H1 (cell line): Measurements from ENCODE around the gene FCHSD1. TPM values are rescaled to one million over a fixed set of nuclear protein-coding genes. Genes with fewer than 3 reads are reported as not detected.

Source experiments
- CTCF ChIA-PET: fragments of 300-600 bp; sonication (Branson Sonifier 250); formaldehyde crosslinking; loops from one replicate; lab custom pipeline; 2021; ENCODE audit not compliant: partially characterized antibody; lab: Charles Lee
- POLR2A ChIA-PET: fragments of 300-600 bp; sonication (Branson Sonifier 250); formaldehyde crosslinking; loops from one replicate; lab custom pipeline; 2021; ENCODE audit warnings: inconsistent platforms; ENCODE audit not compliant: partially characterized antibody; lab: Charles Lee
- DNase-seq, 2 experiments: peaks; one replicate each; pipeline versions ENCODE4 v3.0.0 to v3.0.0-alpha.2; 2010 to 2022; ENCODE audit warnings: low spot score in 2 of 2, low read depth in 1 of 2, mixed read lengths in 1 of 2
- FAIRE-seq: peaks from 2 replicates; lab custom pipeline; 2011; peaks lifted over from hg19 to GRCh38; lab: Jason Lieb, UNC
- H2AFZ ChIP-seq: 2 replicates; pipeline ENCODE4 v1.8.1; 2012; ENCODE audit warnings: low read length, inconsistent platforms
- H2AK5ac ChIP-seq: 2 replicates; pipeline ENCODE4 v1.6.1; 2013; ENCODE audit warnings: low read depth, low read length
- H2BK120ac ChIP-seq: replicated peaks from 2 replicates; pipeline ENCODE3; 2013; ENCODE audit warnings: low read depth, low read length, inconsistent platforms
- H2BK12ac ChIP-seq: 2 replicates; pipeline ENCODE4 v1.6.1; 2013; ENCODE audit warnings: low read depth, low read length
- H2BK15ac ChIP-seq: 2 replicates; pipeline ENCODE4 v1.6.1; 2013; ENCODE audit warnings: low read length
- H2BK20ac ChIP-seq: 2 replicates; pipeline ENCODE4 v1.6.1; 2013; ENCODE audit warnings: low read length
- H2BK5ac ChIP-seq: 2 replicates; pipeline ENCODE4 v1.6.1; 2013; ENCODE audit warnings: low read depth, low read length
- H3K14ac ChIP-seq: 2 replicates; pipeline ENCODE4 v1.6.1; 2013; ENCODE audit warnings: inconsistent platforms; ENCODE audit not compliant: insufficient read length
- H3K18ac ChIP-seq: 2 replicates; pipeline ENCODE4 v1.6.1; 2013; ENCODE audit warnings: low read length; ENCODE audit errors: extremely low read depth
- H3K23ac ChIP-seq: 2 replicates; pipeline ENCODE4 v1.6.1; 2013; ENCODE audit warnings: inconsistent platforms; ENCODE audit not compliant: insufficient read length
- H3K23me2 ChIP-seq: 2 replicates; pipeline ENCODE4 v1.6.1; 2013; ENCODE audit warnings: low read depth, low read length
- H3K27ac ChIP-seq: 2 replicates; pipeline ENCODE4 v1.6.1; 2011; ENCODE audit warnings: low read depth, low read length, inconsistent platforms
- H3K27me3 ChIP-seq, 4 experiments: replicated peaks in 1 of 4; 1 replicate in 1 of 4; 2 replicates in 3 of 4; pipeline versions ENCODE4 v1.6.1 to v1.8.1; 2011 to 2013; ENCODE audit warnings: low read length in 3 of 4, mild to moderate bottlenecking in 3 of 4, inconsistent platforms in 2 of 4, mixed read lengths in 2 of 4, moderate library complexity in 1 of 4; ENCODE audit not compliant: control insufficient read depth in 3 of 4, insufficient read depth in 3 of 4; ENCODE audit errors: extremely low read depth in 1 of 4
- H3K36me3 ChIP-seq, 4 experiments: 2 replicates each; pipeline versions ENCODE4 v1.6.1 to v1.8.1; 2011 to 2013; ENCODE audit warnings: mild to moderate bottlenecking in 4 of 4, low read length in 3 of 4, moderate library complexity in 2 of 4, control low read depth in 1 of 4, inconsistent platforms in 1 of 4; ENCODE audit not compliant: insufficient read depth in 4 of 4, control insufficient read depth in 2 of 4
- H3K4ac ChIP-seq: replicated peaks from 2 replicates; pipeline ENCODE3; 2013; ENCODE audit warnings: low read length, low read depth, mixed read lengths, inconsistent platforms; ENCODE audit not compliant: insufficient read length
- H3K4me1 ChIP-seq, 4 experiments: replicated peaks in 1 of 4; 1 replicate in 1 of 4; 2 replicates in 3 of 4; pipeline versions ENCODE4 v1.6.1 to v1.8.1; 2011 to 2013; ENCODE audit warnings: low read length in 3 of 4, inconsistent platforms in 2 of 4, mixed read lengths in 1 of 4; ENCODE audit not compliant: insufficient read depth in 4 of 4, control insufficient read depth in 3 of 4
- H3K4me2 ChIP-seq, 2 experiments: 2 replicates each; pipeline versions ENCODE4 v1.6.1 to v1.8.1; 2011 to 2013; ENCODE audit warnings: low read depth in 2 of 2, low read length in 2 of 2, control low read depth in 1 of 2, inconsistent platforms in 1 of 2, mild to moderate bottlenecking in 1 of 2; ENCODE audit not compliant: insufficient read depth in 1 of 2
- H3K4me3 ChIP-seq, 4 experiments: fragments of 200-600, 300-600 bp in 1 of 4; sonication (generic), shearing (Covaris generic), sonication (Bioruptor Twin) in 1 of 4; 2 replicates each; pipeline versions ENCODE4 v1.5.1 to v1.8.1; 2011 to 2016; ENCODE audit warnings: low read length in 4 of 4, low read depth in 3 of 4, control low read depth in 2 of 4, inconsistent platforms in 2 of 4, mild to moderate bottlenecking in 2 of 4, mixed read lengths in 1 of 4, moderate library complexity in 1 of 4; ENCODE audit not compliant: insufficient read depth in 2 of 4; ENCODE audit errors: extremely low read depth in 1 of 4
- H3K56ac ChIP-seq: replicated peaks from 2 replicates; pipeline ENCODE3; 2013; ENCODE audit warnings: low read depth, mild to moderate bottlenecking, mixed read lengths, low read length, inconsistent platforms; ENCODE audit not compliant: insufficient read length
- H3K79me1 ChIP-seq: 2 replicates; pipeline ENCODE4 v1.6.1; 2013; ENCODE audit warnings: low read depth, low read length, control low read depth
- H3K79me2 ChIP-seq, 2 experiments: 2 replicates each; pipeline versions ENCODE4 v1.6.1 to v1.8.1; 2012 to 2013; ENCODE audit warnings: low read length in 2 of 2, mild to moderate bottlenecking in 2 of 2, inconsistent platforms in 1 of 2; ENCODE audit not compliant: insufficient read depth in 2 of 2, control insufficient read depth in 1 of 2
- H3K9ac ChIP-seq, 4 experiments: replicated peaks in 1 of 4; 1 replicate in 1 of 4; 2 replicates in 3 of 4; pipeline versions ENCODE4 v1.6.1 to v1.8.1; 2011 to 2013; ENCODE audit warnings: low read depth in 3 of 4, low read length in 3 of 4, control low read depth in 2 of 4, mild to moderate bottlenecking in 2 of 4, moderate library complexity in 2 of 4, inconsistent platforms in 1 of 4; ENCODE audit errors: extremely low read depth in 1 of 4
- H3K9me3 ChIP-seq, 2 experiments: 2 replicates each; pipeline versions ENCODE4 v1.6.1 to v1.8.1; 2012 to 2013; ENCODE audit warnings: mild to moderate bottlenecking in 2 of 2, moderate library complexity in 2 of 2, control low read depth in 1 of 2, inconsistent platforms in 1 of 2, low read depth in 1 of 2, low read length in 1 of 2, mixed read lengths in 1 of 2; ENCODE audit not compliant: insufficient read depth in 2 of 2
- H4K20me1 ChIP-seq, 2 experiments: replicated peaks in 1 of 2; 2 replicates each; pipeline versions ENCODE3 to v1.8.1; 2011 to 2013; ENCODE audit warnings: inconsistent platforms in 2 of 2, low read length in 2 of 2, mild to moderate bottlenecking in 1 of 2; ENCODE audit not compliant: insufficient read depth in 2 of 2, control insufficient read depth in 1 of 2
- H4K5ac ChIP-seq: 2 replicates; pipeline ENCODE4 v1.6.1; 2013; ENCODE audit warnings: low read length, low read depth, mixed read lengths, inconsistent platforms; ENCODE audit not compliant: insufficient read length
- H4K8ac ChIP-seq: 2 replicates; pipeline ENCODE4 v1.8.0; 2013; ENCODE audit warnings: mild to moderate bottlenecking, moderate library complexity, low read length, inconsistent platforms; ENCODE audit not compliant: insufficient read depth; ENCODE audit errors: extremely low read depth
- H4K91ac ChIP-seq: replicated peaks from 2 replicates; pipeline ENCODE3; 2013; ENCODE audit warnings: low read length, mixed read lengths, inconsistent platforms; ENCODE audit not compliant: insufficient read length
- EGR1 ChIP-seq: IDR thresholded peaks from 2 replicates; pipeline ENCODE4 v1.6.1; 2011; ENCODE audit warnings: low read depth, low read length, borderline replicate concordance
- KDM4A ChIP-seq: IDR thresholded peaks from one replicate; pipeline ENCODE4 v1.7.1; 2012; ENCODE audit warnings: low read depth, mild to moderate bottlenecking, moderate library complexity, low read length, inconsistent platforms; ENCODE audit not compliant: severe bottlenecking
- KDM5A ChIP-seq: fragments of 200-600 bp; IDR thresholded peaks from 2 replicates; pipeline ENCODE4 v1.7.1; 2012; ENCODE audit warnings: mild to moderate bottlenecking, low read length, inconsistent platforms, mixed read lengths
- POU5F1 ChIP-seq: IDR thresholded peaks from 2 replicates; pipeline ENCODE4 v1.6.1; 2011; ENCODE audit warnings: low read depth, mild to moderate bottlenecking, low read length, moderate library complexity
- SRF ChIP-seq: IDR thresholded peaks from 2 replicates; pipeline ENCODE4 v1.6.1; 2011; ENCODE audit warnings: mild to moderate bottlenecking, low read depth, low read length, moderate library complexity
- TAF7 ChIP-seq: optimal IDR thresholded peaks from 2 replicates; pipeline ENCODE3; 2011; ENCODE audit warnings: low read depth, mild to moderate bottlenecking, inconsistent platforms, low read length, moderate library complexity, borderline replicate concordance
- WGBS, 2 experiments: shearing (Covaris generic) in 1 of 2; methylation state at CpG; one replicate each; pipeline versions ENCODE4 v1.1.6 to v1.1.7; 2013 to 2015; ENCODE audit warnings: low lambda C conversion rate in 2 of 2, mixed read lengths in 2 of 2, inconsistent platforms in 1 of 2, low coverage in 1 of 2, missing lambda C conversion rate in 1 of 2; ENCODE audit not compliant: insufficient replicate concordance in 2 of 2, insufficient coverage in 1 of 2, insufficient read length in 1 of 2; ENCODE audit errors: extremely low coverage in 1 of 2, missing lambda C conversion rate in 1 of 2; 5-methylcytosine and 5-hydroxymethylcytosine counted together
- polyA plus RNA-seq, 7 experiments: library from polyadenylated mRNA; depleted of rRNA in 3 of 7; stranded (reverse) in 5 of 7; unstranded in 2 of 7; fragments of >200 nt in 5 of 7; fragments of 200-250 nt in 2 of 7; gene quantifications; 1 replicate in 5 of 7; 2 replicates in 1 of 7; 4 replicates in 1 of 7; pipeline versions ENCODE4 v1.2.1 to v1.2.3, GENCODE V29; 2011 to 2013; ENCODE audit warnings: missing spikeins in 2 of 7, mixed read lengths in 2 of 7
- total RNA-seq: library from RNA; stranded (reverse); fragmentation: NEBNext Ultra II Directional; extraction: Animal tissue kit (Norgen Biotek cat#: 25700); gene quantifications from 2 replicates; pipeline ENCODE4 v1.2.1, GENCODE V29; 2021

Gene FCHSD1
- total and polyA plus RNA-seq, 2 of the 8 experiments (the other 6 are each of a cell fraction or from before 2014, with no cell fraction given): 22.0 to 30.1 TPM

GRCh38 chr5:141657404-141657803 lies 6.2 kb upstream of the FCHSD1 start:
- Histone ChIP-seq H3K27ac (no peak overlapping the region), H3K36me3 (peaks cover 2 to 23% (median 19%) of the 10 kb centered on the region in 4 experiments; a peak in 6 of 8 replicates)

More at GRCh38 chr5:141657404-141657803, 6.2 kb upstream of the FCHSD1 start:
- Histone ChIP-seq H2AFZ (no peak overlapping the region), H2BK120ac (no peak overlapping the region), H3K23me2 (no peaks in the 10 kb centered on the region; the same call in 1 of the 2 replicates), H3K23ac (no peak overlapping the region), H4K91ac (no peak overlapping the region), H3K56ac (no peak overlapping the region), H4K20me1 (peaks cover 3% of the 10 kb centered on the region in 2 experiments), H3K4me2 (no peak overlapping the region), H4K5ac (no peak overlapping the region), H3K79me2 (no peaks in the 10 kb centered on the region), H2BK15ac (no peak overlapping the region), H3K9me3 (no peaks in the 10 kb centered on the region)
- CTCF ChIA-PET: interaction anchor here (0.7 to 4.2 kb wide), 8 partner anchors 8 to 294 kb away, joined by 3 to 12 read pairs (median 4); no protein-coding TSS in a partner anchor
- no peak for DNase-seq
- 90% methylated on average over 1 of the region's 1 CpG; no CpG with 5 or more reads in 1 of the 2 experiments for WGBS, 2 experiments
- TF ChIP-seq KDM4A: no peak
- TF ChIP-seq SRF: no peak
- TF ChIP-seq POU5F1: no peak
- no peak for TF ChIP-seq TAF7
- TF ChIP-seq EGR1: no peak
- no peak for TF ChIP-seq KDM5A
- TF ChIP-seq, all 59 proteins: peak for 0
- H2BK20ac ChIP-seq: no peak overlapping the region
- POLR2A ChIA-PET: interaction anchor here (0.6 to 2.8 kb wide), 6 partner anchors 9 to 1027 kb away, joined by 3 to 8 read pairs (median 5); partner anchors contain the start of genes DIAPH1, HDAC3 and RELL2
- no peak overlapping the region for H3K14ac ChIP-seq
- no peak overlapping the region for H3K4ac ChIP-seq
- H4K8ac ChIP-seq: no peak overlapping the region
- H2BK12ac ChIP-seq: no peak overlapping the region
- H3K9ac ChIP-seq: no peak overlapping the region
- H3K4me1 ChIP-seq: no peaks in the 10 kb centered on the region; a peak in 2 of 7 replicates
- no peak for FAIRE-seq
- no peak overlapping the region for H3K4me3 ChIP-seq
- H3K79me1 ChIP-seq: no peaks in the 10 kb centered on the region
- no peak overlapping the region for H3K18ac ChIP-seq
- no peaks in the 10 kb centered on the region for H3K27me3 ChIP-seq
- H2BK5ac ChIP-seq: no peak overlapping the region
- H2AK5ac ChIP-seq: no peak overlapping the region
